DOHH2 (cell line): ENCODE measurements around the gene NALCN.

Experiments
- H3F3A ChIP-seq: fragments of 200-600 bp; sonication (generic), shearing (Covaris generic); 2 replicates; pipeline ENCODE4 v1.6.0; 2016; ENCODE audit warnings: antibody characterized with exemption, mild to moderate bottlenecking; ENCODE audit not compliant: control insufficient read depth, insufficient read depth
- H3K27ac ChIP-seq: fragments of 200-600 bp; sonication (generic); 2 replicates; pipeline ENCODE4 v1.5.1; 2014; ENCODE audit warnings: low read depth, mild to moderate bottlenecking, low read length, moderate library complexity
- H3K27me3 ChIP-seq: fragments of 200-600 bp; sonication (generic); 2 replicates; pipeline ENCODE4 v1.6.1; 2014; ENCODE audit warnings: mild to moderate bottlenecking, low read length, mixed read lengths; ENCODE audit not compliant: control insufficient read depth
- H3K36me3 ChIP-seq: fragments of 200-600 bp; sonication (generic); 2 replicates; pipeline ENCODE4 v1.6.1; 2014; ENCODE audit warnings: mild to moderate bottlenecking, low read length, moderate library complexity, mixed read lengths; ENCODE audit not compliant: control insufficient read depth
- H3K4me1 ChIP-seq: fragments of 200-600 bp; sonication (generic); 2 replicates; pipeline ENCODE4 v1.6.1; 2014; ENCODE audit warnings: mild to moderate bottlenecking, low read length, mixed read lengths; ENCODE audit not compliant: control insufficient read depth
- H3K4me2 ChIP-seq: fragments of 200-600 bp; sonication (generic); 2 replicates; pipeline ENCODE4 v1.6.0; 2014; ENCODE audit warnings: mild to moderate bottlenecking, low read length, moderate library complexity
- H3K4me3 ChIP-seq: fragments of 200-600 bp; sonication (generic); 2 replicates; pipeline ENCODE4 v1.5.1; 2014; ENCODE audit warnings: mild to moderate bottlenecking, low read length, mixed read lengths
- H3K79me2 ChIP-seq: fragments of 200-600 bp; sonication (generic); 2 replicates; pipeline ENCODE4 v1.6.1; 2014; ENCODE audit warnings: mild to moderate bottlenecking, low read length, mixed read lengths; ENCODE audit not compliant: control insufficient read depth
- H3K9me2 ChIP-seq: fragments of 200-600 bp; sonication (generic); replicated peaks from 2 replicates; pipeline ENCODE4 v1.6.1; 2014; ENCODE audit warnings: mild to moderate bottlenecking, low read length, mixed read lengths; ENCODE audit not compliant: control insufficient read depth
- H3K9me3 ChIP-seq: fragments of 200-600 bp; sonication (generic); 2 replicates; pipeline ENCODE4 v1.6.1; 2014; ENCODE audit warnings: antibody characterized with exemption, low read length, mixed read lengths; ENCODE audit not compliant: control insufficient read depth, insufficient read depth
- H4K20me1 ChIP-seq: fragments of 200-600 bp; sonication (generic); 2 replicates; pipeline ENCODE4 v1.6.0; 2014; ENCODE audit warnings: low read depth, mild to moderate bottlenecking, antibody characterized with exemption, low read length, moderate library complexity; ENCODE audit not compliant: control insufficient read depth, insufficient read depth
- EZH2phosphoT487 ChIP-seq: fragments of 200-600 bp; sonication (generic); IDR thresholded peaks from 2 replicates; pipeline ENCODE4 v1.6.1; 2017; ENCODE audit warnings: borderline replicate concordance, mild to moderate bottlenecking, antibody characterized with exemption, low read length, moderate library complexity, mixed read lengths
- TF ChIP-seq, protein P1 (sequence below): fragments of 200-600 bp; sonication (generic); IDR thresholded peaks from one replicate; pipeline ENCODE4 v1.5.1; 2014; ENCODE audit warnings: antibody characterized with exemption, mild to moderate bottlenecking, low read depth, low read length; ENCODE audit not compliant: poor library complexity, severe bottlenecking

NALCN gene

GRCh38 chr13:101264931-101265330 lies 151.4 kb downstream of the NALCN start:
- H3K4me3 ChIP-seq: no peak overlapping the region
- H3K4me1 ChIP-seq: no peaks in the 10 kb centered on the region
- H3F3A ChIP-seq: no peaks in the 10 kb centered on the region
- H3K36me3 ChIP-seq: no peaks in the 10 kb centered on the region
- TF ChIP-seq EZH2phosphoT487: no peak
- TF ChIP-seq, protein P1, sequence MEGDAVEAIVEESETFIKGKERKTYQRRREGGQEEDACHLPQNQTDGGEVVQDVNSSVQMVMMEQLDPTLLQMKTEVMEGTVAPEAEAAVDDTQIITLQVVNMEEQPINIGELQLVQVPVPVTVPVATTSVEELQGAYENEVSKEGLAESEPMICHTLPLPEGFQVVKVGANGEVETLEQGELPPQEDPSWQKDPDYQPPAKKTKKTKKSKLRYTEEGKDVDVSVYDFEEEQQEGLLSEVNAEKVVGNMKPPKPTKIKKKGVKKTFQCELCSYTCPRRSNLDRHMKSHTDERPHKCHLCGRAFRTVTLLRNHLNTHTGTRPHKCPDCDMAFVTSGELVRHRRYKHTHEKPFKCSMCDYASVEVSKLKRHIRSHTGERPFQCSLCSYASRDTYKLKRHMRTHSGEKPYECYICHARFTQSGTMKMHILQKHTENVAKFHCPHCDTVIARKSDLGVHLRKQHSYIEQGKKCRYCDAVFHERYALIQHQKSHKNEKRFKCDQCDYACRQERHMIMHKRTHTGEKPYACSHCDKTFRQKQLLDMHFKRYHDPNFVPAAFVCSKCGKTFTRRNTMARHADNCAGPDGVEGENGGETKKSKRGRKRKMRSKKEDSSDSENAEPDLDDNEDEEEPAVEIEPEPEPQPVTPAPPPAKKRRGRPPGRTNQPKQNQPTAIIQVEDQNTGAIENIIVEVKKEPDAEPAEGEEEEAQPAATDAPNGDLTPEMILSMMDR: no peak
- no peaks in the 10 kb centered on the region for H3K9me2 ChIP-seq
- H4K20me1 ChIP-seq: no peaks in the 10 kb centered on the region
- H3K27ac ChIP-seq: no peak overlapping the region
- no peaks in the 10 kb centered on the region for H3K79me2 ChIP-seq
- no peaks in the 10 kb centered on the region for H3K9me3 ChIP-seq
- no peaks in the 10 kb centered on the region for H3K27me3 ChIP-seq
- no peak overlapping the region for H3K4me2 ChIP-seq

GRCh38 chr13:101262306-101262705 lies 154.0 kb downstream of the NALCN start:
- TF ChIP-seq, protein P1: no peak
- no peak for TF ChIP-seq EZH2phosphoT487
- Histone ChIP-seq H3K27me3 (no peaks in the 10 kb centered on the region), H3K27ac (no peak overlapping the region), H3F3A (no peaks in the 10 kb centered on the region), H3K4me2 (no peak overlapping the region), H3K9me2 (no peaks in the 10 kb centered on the region), H3K4me1 (no peaks in the 10 kb centered on the region), H3K79me2 (no peaks in the 10 kb centered on the region), H3K36me3 (no peaks in the 10 kb centered on the region), H4K20me1 (no peaks in the 10 kb centered on the region), H3K9me3 (no peaks in the 10 kb centered on the region), H3K4me3 (no peak overlapping the region)

DNA sequence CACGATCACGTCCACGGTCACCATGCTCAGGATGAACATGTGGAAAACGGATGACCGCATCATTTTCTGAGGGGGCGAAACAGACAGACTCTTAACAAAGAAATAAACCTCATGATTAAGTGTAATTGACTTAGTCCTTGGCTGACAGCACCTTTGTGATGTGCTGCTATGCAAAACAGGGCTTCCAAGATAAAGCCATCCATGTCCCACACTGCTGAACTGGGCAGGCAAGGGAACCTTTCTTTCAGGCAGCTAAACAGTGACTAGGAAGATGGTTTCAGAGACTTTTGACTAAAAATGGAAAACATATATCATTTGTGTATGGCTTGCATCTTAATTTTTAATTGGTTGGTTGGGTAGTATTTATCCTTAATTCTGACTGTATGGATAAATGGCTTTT lies 157.8 kb downstream of the NALCN start:
- H3K4me3 ChIP-seq: no peak overlapping the region
- no peaks in the 10 kb centered on the region for H3F3A ChIP-seq
- no peak overlapping the region for H3K27ac ChIP-seq
- H3K4me2 ChIP-seq: no peak overlapping the region
- no peaks in the 10 kb centered on the region for H3K9me3 ChIP-seq
- H3K79me2 ChIP-seq: no peaks in the 10 kb centered on the region
- no peaks in the 10 kb centered on the region for H4K20me1 ChIP-seq
- no peaks in the 10 kb centered on the region for H3K4me1 ChIP-seq
- H3K9me2 ChIP-seq: no peaks in the 10 kb centered on the region
- H3K27me3 ChIP-seq: no peaks in the 10 kb centered on the region
- no peaks in the 10 kb centered on the region for H3K36me3 ChIP-seq
- TF ChIP-seq, protein P1: no peak
- no peak for TF ChIP-seq EZH2phosphoT487

DNA sequence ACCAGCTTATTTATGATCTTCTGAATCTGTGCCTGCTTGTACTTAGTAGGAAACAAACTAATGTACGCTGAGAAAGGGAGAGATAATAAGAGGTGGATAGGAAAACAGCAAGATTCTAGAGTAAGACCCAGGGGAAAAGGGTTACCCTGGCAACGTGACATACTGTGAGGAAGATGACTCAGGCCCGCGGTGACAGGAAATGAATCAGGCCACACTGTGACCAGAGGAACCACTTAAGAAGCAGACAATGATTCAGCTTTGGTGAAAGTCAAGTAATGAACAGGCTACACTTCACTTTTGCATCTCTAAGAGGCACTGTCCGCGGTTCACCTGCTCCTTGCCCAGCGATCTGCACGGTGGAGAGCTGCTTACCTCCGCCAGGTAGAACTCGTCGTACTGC lies 158.2 kb downstream of the NALCN start:
- H3K79me2 ChIP-seq: no peaks in the 10 kb centered on the region
- TF ChIP-seq, protein P1: no peak
- TF ChIP-seq EZH2phosphoT487: no peak
- no peaks in the 10 kb centered on the region for H3F3A ChIP-seq
- no peak overlapping the region for H3K4me3 ChIP-seq
- H3K27me3 ChIP-seq: no peaks in the 10 kb centered on the region
- H3K9me2 ChIP-seq: no peaks in the 10 kb centered on the region
- no peaks in the 10 kb centered on the region for H3K4me1 ChIP-seq
- H3K27ac ChIP-seq: no peak overlapping the region
- H3K9me3 ChIP-seq: no peaks in the 10 kb centered on the region
- H4K20me1 ChIP-seq: no peaks in the 10 kb centered on the region
- H3K36me3 ChIP-seq: no peaks in the 10 kb centered on the region
- H3K4me2 ChIP-seq: no peak overlapping the region
